ENCODE data around the gene KCNH3.
"Not testable (repeated sequence)": the region's sequence is repeated elsewhere in the genome, so short reads cannot be mapped to it uniquely, and the experiment has no call there.

KCNH3 gene

GRCh38 chr12:49505672-49506071 lies 33.2 kb upstream of the KCNH3 start:
- H3K9ac ChIP-seq (ENCODE audit: low read length), result no peak overlapping the region
- no peak overlapping the region for H3K27ac ChIP-seq (ENCODE audit: low read depth, low read length)
- peaks cover 14% of the 10 kb centered on the region for H3K36me3 ChIP-seq (ENCODE audit: control insufficient read depth, insufficient read depth, low read length)
- no peaks in the 10 kb centered on the region for H3K4me1 ChIP-seq (ENCODE audit: control insufficient read depth, insufficient read depth, low read length)
- H3K4me3 ChIP-seq (ENCODE audit: low read depth, low read length), result no peak overlapping the region
- no peaks in the 10 kb centered on the region for H3K27me3 ChIP-seq (ENCODE audit: control insufficient read depth, insufficient read depth, low read length)
- no peaks in the 10 kb centered on the region for H3K9me3 ChIP-seq (ENCODE audit: control insufficient read depth, insufficient read depth, low read depth, low read length)

GRCh38 chr12:49507139-49507538 lies 31.7 kb upstream of the KCNH3 start:
- no peaks in the 10 kb centered on the region for H3K4me1 ChIP-seq (ENCODE audit: control insufficient read depth, insufficient read depth, low read length)
- no peak overlapping the region for H3K27ac ChIP-seq (ENCODE audit: low read depth, low read length)
- H3K9me3 ChIP-seq (ENCODE audit: control insufficient read depth, insufficient read depth, low read depth, low read length), result no peaks in the 10 kb centered on the region
- H3K36me3 ChIP-seq (ENCODE audit: control insufficient read depth, insufficient read depth, low read length), result peaks cover 9% of the 10 kb centered on the region; the same call in 1 of the 2 replicates
- no peak overlapping the region for H3K4me3 ChIP-seq (ENCODE audit: low read depth, low read length)
- no peaks in the 10 kb centered on the region for H3K27me3 ChIP-seq (ENCODE audit: control insufficient read depth, insufficient read depth, low read length)
- no peak overlapping the region for H3K9ac ChIP-seq (ENCODE audit: low read length)

- not testable (repeated sequence) for H3K4me1 ChIP-seq (ENCODE audit: control insufficient read depth, insufficient read depth, low read length)
Observed at GRCh38 chr12:49509681-49510080, 29.1 kb upstream of the KCNH3 start.

GRCh38 chr12:49511410-49511809 lies 27.4 kb upstream of the KCNH3 start:
- H3K27me3 ChIP-seq (ENCODE audit: control insufficient read depth, insufficient read depth, low read length), result no peaks in the 10 kb centered on the region
- no peak overlapping the region for H3K4me3 ChIP-seq (ENCODE audit: low read depth, low read length)
- H3K4me1 ChIP-seq (ENCODE audit: control insufficient read depth, insufficient read depth, low read length), result no peaks in the 10 kb centered on the region
- no peak overlapping the region for H3K9ac ChIP-seq (ENCODE audit: low read length)
- no peaks in the 10 kb centered on the region for H3K9me3 ChIP-seq (ENCODE audit: control insufficient read depth, insufficient read depth, low read depth, low read length)
- no peak overlapping the region for H3K27ac ChIP-seq (ENCODE audit: low read depth, low read length)
- no peaks in the 10 kb centered on the region; the same call in 1 of the 2 replicates for H3K36me3 ChIP-seq (ENCODE audit: control insufficient read depth, insufficient read depth, low read length)

More at GRCh38 chr12:49509681-49510080, 29.1 kb upstream of the KCNH3 start:
- not testable (repeated sequence) for H3K27me3 ChIP-seq (ENCODE audit: control insufficient read depth, insufficient read depth, low read length); H3K4me3 ChIP-seq (ENCODE audit: low read depth, low read length); H3K9me3 ChIP-seq (ENCODE audit: control insufficient read depth, insufficient read depth, low read depth, low read length); H3K27ac ChIP-seq (ENCODE audit: low read depth, low read length); H3K9ac ChIP-seq (ENCODE audit: low read length); H3K36me3 ChIP-seq (ENCODE audit: control insufficient read depth, insufficient read depth, low read length)

- Histone ChIP-seq H3K9ac (ENCODE audit: low read length) (no peak overlapping the region), H3K36me3 (ENCODE audit: control insufficient read depth, insufficient read depth, low read length) (peaks cover 5% of the 10 kb centered on the region; the same call in 1 of the 2 replicates), H3K4me1 (ENCODE audit: control insufficient read depth, insufficient read depth, low read length) (no peaks in the 10 kb centered on the region), H3K4me3 (ENCODE audit: low read depth, low read length) (no peak overlapping the region), H3K9me3 (ENCODE audit: control insufficient read depth, insufficient read depth, low read depth, low read length) (no peaks in the 10 kb centered on the region), H3K27me3 (ENCODE audit: control insufficient read depth, insufficient read depth, low read length) (no peaks in the 10 kb centered on the region), H3K27ac (ENCODE audit: low read depth, low read length) (no peak overlapping the region)
Observed at GRCh38 chr12:49512546-49512945, 26.3 kb upstream of the KCNH3 start.

- Histone ChIP-seq H3K9me3 (ENCODE audit: control insufficient read depth, insufficient read depth, low read depth, low read length) (no peaks in the 10 kb centered on the region), H3K4me3 (ENCODE audit: low read depth, low read length) (no peak overlapping the region), H3K4me1 (ENCODE audit: control insufficient read depth, insufficient read depth, low read length) (no peaks in the 10 kb centered on the region), H3K27ac (ENCODE audit: low read depth, low read length) (no peak overlapping the region), H3K27me3 (ENCODE audit: control insufficient read depth, insufficient read depth, low read length) (no peaks in the 10 kb centered on the region), H3K9ac (ENCODE audit: low read length) (no peak overlapping the region), H3K36me3 (ENCODE audit: control insufficient read depth, insufficient read depth, low read length) (peaks cover 5% of the 10 kb centered on the region)
Observed at GRCh38 chr12:49515266-49515665, 23.6 kb upstream of the KCNH3 start.

- Histone ChIP-seq H3K36me3 (ENCODE audit: control insufficient read depth, insufficient read depth, low read length) (peaks cover 16% of the 10 kb centered on the region), H3K27ac (ENCODE audit: low read depth, low read length) (no peak overlapping the region), H3K4me3 (ENCODE audit: low read depth, low read length) (no peak overlapping the region), H3K27me3 (ENCODE audit: control insufficient read depth, insufficient read depth, low read length) (no peaks in the 10 kb centered on the region), H3K9ac (ENCODE audit: low read length) (no peak overlapping the region), H3K4me1 (ENCODE audit: control insufficient read depth, insufficient read depth, low read length) (no peaks in the 10 kb centered on the region), H3K9me3 (ENCODE audit: control insufficient read depth, insufficient read depth, low read depth, low read length) (no peaks in the 10 kb centered on the region)
Observed at GRCh38 chr12:49518914-49519573, 19.8 kb upstream of the KCNH3 start.

- H3K9me3 ChIP-seq (ENCODE audit: control insufficient read depth, insufficient read depth, low read depth, low read length), result no peaks in the 10 kb centered on the region
- H3K27me3 ChIP-seq (ENCODE audit: control insufficient read depth, insufficient read depth, low read length), result no peaks in the 10 kb centered on the region
- H3K4me1 ChIP-seq (ENCODE audit: control insufficient read depth, insufficient read depth, low read length), result no peaks in the 10 kb centered on the region
- no peak overlapping the region for H3K9ac ChIP-seq (ENCODE audit: low read length)
- peaks cover 21% of the 10 kb centered on the region for H3K36me3 ChIP-seq (ENCODE audit: control insufficient read depth, insufficient read depth, low read length)
- H3K27ac ChIP-seq (ENCODE audit: low read depth, low read length), result no peak overlapping the region
- H3K4me3 ChIP-seq (ENCODE audit: low read depth, low read length), result no peak overlapping the region
Observed at GRCh38 chr12:49519574-49519936, 19.3 kb upstream of the KCNH3 start.

GRCh38 chr12:49521389-49521788 lies 17.4 kb upstream of the KCNH3 start:
- Histone ChIP-seq H3K27me3 (ENCODE audit: control insufficient read depth, insufficient read depth, low read length) (no peaks in the 10 kb centered on the region), H3K9ac (ENCODE audit: low read length) (no peak overlapping the region), H3K4me1 (ENCODE audit: control insufficient read depth, insufficient read depth, low read length) (no peaks in the 10 kb centered on the region), H3K9me3 (ENCODE audit: control insufficient read depth, insufficient read depth, low read depth, low read length) (no peaks in the 10 kb centered on the region), H3K27ac (ENCODE audit: low read depth, low read length) (no peak overlapping the region), H3K36me3 (ENCODE audit: control insufficient read depth, insufficient read depth, low read length) (peaks cover 38% of the 10 kb centered on the region), H3K4me3 (ENCODE audit: low read depth, low read length) (no peak overlapping the region)

GRCh38 chr12:49524660-49525324 lies 14.0 kb upstream of the KCNH3 start:
- Histone ChIP-seq H3K36me3 (ENCODE audit: control insufficient read depth, insufficient read depth, low read length) (peaks cover 44% of the 10 kb centered on the region), H3K4me1 (ENCODE audit: control insufficient read depth, insufficient read depth, low read length) (peaks cover 4% of the 10 kb centered on the region; the same call in 1 of the 2 replicates), H3K27ac (ENCODE audit: low read depth, low read length) (no peak overlapping the region), H3K9ac (ENCODE audit: low read length) (no peak overlapping the region), H3K4me3 (ENCODE audit: low read depth, low read length) (no peak overlapping the region), H3K27me3 (ENCODE audit: control insufficient read depth, insufficient read depth, low read length) (no peaks in the 10 kb centered on the region), H3K9me3 (ENCODE audit: control insufficient read depth, insufficient read depth, low read depth, low read length) (no peaks in the 10 kb centered on the region)

- peaks cover 44% of the 10 kb centered on the region for H3K36me3 ChIP-seq (ENCODE audit: control insufficient read depth, insufficient read depth, low read length)
Observed at GRCh38 chr12:49525942-49526341, 12.9 kb upstream of the KCNH3 start.

More at GRCh38 chr12:49525942-49526341, 12.9 kb upstream of the KCNH3 start:
- no peaks in the 10 kb centered on the region for H3K9me3 ChIP-seq (ENCODE audit: control insufficient read depth, insufficient read depth, low read depth, low read length)
- no peaks in the 10 kb centered on the region for H3K27me3 ChIP-seq (ENCODE audit: control insufficient read depth, insufficient read depth, low read length)
- H3K4me3 ChIP-seq (ENCODE audit: low read depth, low read length), result no peak overlapping the region
- H3K27ac ChIP-seq (ENCODE audit: low read depth, low read length), result no peak overlapping the region
- peaks cover 4% of the 10 kb centered on the region; the same call in 1 of the 2 replicates for H3K4me1 ChIP-seq (ENCODE audit: control insufficient read depth, insufficient read depth, low read length)
- H3K9ac ChIP-seq (ENCODE audit: low read length), result no peak overlapping the region

Measured in HUES6 (cell line).